ENCODE measurements around the gene CFAP99.

The CFAP99 gene

GRCh38 chr4:2478229-2478628 is 59.5 kb downstream of the CFAP99 start:
- ATAC-seq, result no peak

- ATAC-seq, result no peak
Measured at GRCh38 chr4:2480649-2481048, 61.9 kb downstream of the CFAP99 start.

GRCh38 chr4:2482192-2482591 is 63.4 kb downstream of the CFAP99 start:
- ATAC-seq, result no peak

- peak; percentile 60 to 64 for ATAC-seq
Measured at GRCh38 chr4:2482693-2483092, 63.9 kb downstream of the CFAP99 start.

- ATAC-seq, result no peak
Measured at GRCh38 chr4:2483237-2483636, 64.5 kb downstream of the CFAP99 start.

GRCh38 chr4:2484185-2484584 is 65.4 kb downstream of the CFAP99 start:
- no peak for ATAC-seq

- peak; percentile 55 to 64 for ATAC-seq
Measured at GRCh38 chr4:2484993-2485392, 66.2 kb downstream of the CFAP99 start.

- no peak for ATAC-seq
Measured at GRCh38 chr4:2485956-2486355, 67.2 kb downstream of the CFAP99 start.

- no peak for ATAC-seq
Measured at GRCh38 chr4:2486981-2487380, 68.2 kb downstream of the CFAP99 start.

- ATAC-seq, result peak; percentile 85 to 87
Measured at GRCh38 chr4:2487632-2488031, 68.9 kb downstream of the CFAP99 start.

- no peak for ATAC-seq
Measured at GRCh38 chr4:2489081-2489805, 70.5 kb downstream of the CFAP99 start.

GRCh38 chr4:2489841-2490552 is 71.2 kb downstream of the CFAP99 start:
- ATAC-seq, result no peak

GRCh38 chr4:2492970-2493369 is 74.2 kb downstream of the CFAP99 start:
- ATAC-seq, result no peak

GRCh38 chr4:2494992-2495391 is 76.2 kb downstream of the CFAP99 start:
- ATAC-seq, result no peak

- no peak for ATAC-seq
Measured at GRCh38 chr4:2497324-2497723, 78.6 kb downstream of the CFAP99 start.

GRCh38 chr4:2497931-2498330 is 79.2 kb downstream of the CFAP99 start:
- ATAC-seq, result peak; percentile 46 to 62

- peak; percentile 53 to 66 for ATAC-seq
Measured at GRCh38 chr4:2500547-2500946, 81.8 kb downstream of the CFAP99 start.

- ATAC-seq, result no peak
Measured at GRCh38 chr4:2501034-2501594, 82.4 kb downstream of the CFAP99 start.

- no peak for ATAC-seq
Measured at GRCh38 chr4:2503809-2504208, 85.1 kb downstream of the CFAP99 start.

GRCh38 chr4:2507259-2507658 is 88.5 kb downstream of the CFAP99 start:
- no peak for ATAC-seq

- ATAC-seq, result no peak
Measured at GRCh38 chr4:2507855-2508254, 89.1 kb downstream of the CFAP99 start.

GRCh38 chr4:2510351-2511259 is 91.8 kb downstream of the CFAP99 start:
- no peak for ATAC-seq

- no peak for ATAC-seq
Measured at GRCh38 chr4:2511645-2512131, 92.9 kb downstream of the CFAP99 start.

All from activated CD4-positive, CD25-positive, alpha-beta regulatory T cell treated with anti-CD3 and anti-CD28 coated beads, Interleukin-2, amount 50 U/mL, for 24 hours (primary cell).